ENCODE measurements around the gene RBM24. TPM values are rescaled to one million over a fixed set of nuclear protein-coding genes. Genes with fewer than 3 reads are reported as not detected.

RBM24 gene
- total and polyA plus RNA-seq, 10 of the 15 experiments (the other 5 are each of a cell fraction or from before 2014, with no cell fraction given) = 0.08 to 0.09 (median 0.09) TPM; not detected in 7

GRCh38 chr6:17339308-17339670 lies 58.1 kb downstream of the RBM24 start:
- Histone ChIP-seq H3K9me3 (replicated peaks; ENCODE audit: control insufficient read depth, insufficient read depth, low read length) (no peaks in the 10 kb centered on the region), H2AFZ (ENCODE audit: control insufficient read depth, low read depth, low read length) (no peak overlapping the region), H4K20me1 (ENCODE audit: control insufficient read depth, insufficient read depth) (no peaks in the 10 kb centered on the region), H3K4me2 (ENCODE audit: control insufficient read depth, insufficient read depth) (no peak overlapping the region), H3K4me1 (ENCODE audit: control insufficient read depth, insufficient read depth, low read length) (no peaks in the 10 kb centered on the region), H3K9ac (ENCODE audit: control insufficient read depth, insufficient read depth, low read length) (no peak overlapping the region), H3K36me3 (ENCODE audit: control insufficient read depth in 2 of 2, insufficient read depth in 2 of 2, low read length in 1 of 2) (no peaks in the 10 kb centered on the region), H3K4me3 (no peak overlapping the region), H3K79me2 (ENCODE audit: control insufficient read depth, insufficient read depth, low read length) (no peaks in the 10 kb centered on the region), H3K27me3 (replicated peaks in 1 of 2; ENCODE audit: control insufficient read depth in 2 of 2, insufficient read depth in 2 of 2, low read length in 1 of 2) (no peaks in the 10 kb centered on the region), H3K27ac (ENCODE audit: control insufficient read depth, insufficient read depth) (no peak overlapping the region)
- ChIA-PET CTCF (no interaction called here), POLR2A (no interaction called here), SMC1A (ENCODE audit: uncharacterized antibody, unreplicated experiment) (no interaction called here), RAD21 (ENCODE audit: unreplicated experiment) (no interaction called here)
- no peak for TF ChIP-seq TBL1XR1 (IDR thresholded peaks at IDR 0.05; ENCODE audit: low read depth, low read length)
- no peak for TF ChIP-seq CTCF (IDR thresholded peaks at IDR 0.05 in 2 of 3, conservative IDR thresholded peaks at IDR 0.05 in 1 of 3; ENCODE audit: control insufficient read depth in 2 of 3, extremely low read depth in 1 of 3, insufficient read depth in 1 of 3, low read depth in 3 of 3, low read length in 3 of 3)
- TF ChIP-seq FOS (IDR thresholded peaks at IDR 0.05; ENCODE audit: borderline replicate concordance, extremely low read depth, insufficient read length) = no peak
- TF ChIP-seq GATAD2B (conservative IDR thresholded peaks at IDR 0.05; ENCODE audit: low read depth) = no peak
- WGBS (ENCODE audit: insufficient coverage, insufficient replicate concordance, low lambda C conversion rate, missing lambda C conversion rate) = 98% methylated on average over 2 of the region's 2 CpGs
- in situ Hi-C loops (cut with MboI) = no loop called here
- intact Hi-C loops (cut with micrococcal nuclease; ENCODE audit: unreplicated experiment) = no loop called here
- DNase-seq (ENCODE audit: low read depth, low spot score) = no peak
- no TSS peak for BruUV-seq (replicated peaks)
- no peak for FAIRE-seq
- ATAC-seq = no peak

GRCh38 chr6:17341117-17341805 lies 60.1 kb downstream of the RBM24 start:
- Histone ChIP-seq H3K27me3 (replicated peaks in 1 of 2; ENCODE audit: control insufficient read depth in 2 of 2, insufficient read depth in 2 of 2, low read length in 1 of 2) (no peaks in the 10 kb centered on the region), H3K4me3 (no peak overlapping the region), H3K4me2 (ENCODE audit: control insufficient read depth, insufficient read depth) (no peak overlapping the region), H3K9me3 (replicated peaks; ENCODE audit: control insufficient read depth, insufficient read depth, low read length) (no peaks in the 10 kb centered on the region), H3K4me1 (ENCODE audit: control insufficient read depth, insufficient read depth, low read length) (no peaks in the 10 kb centered on the region), H4K20me1 (ENCODE audit: control insufficient read depth, insufficient read depth) (no peaks in the 10 kb centered on the region), H3K27ac (ENCODE audit: control insufficient read depth, insufficient read depth) (no peak overlapping the region), H2AFZ (ENCODE audit: control insufficient read depth, low read depth, low read length) (no peak overlapping the region), H3K79me2 (ENCODE audit: control insufficient read depth, insufficient read depth, low read length) (no peaks in the 10 kb centered on the region), H3K9ac (ENCODE audit: control insufficient read depth, insufficient read depth, low read length) (no peak overlapping the region), H3K36me3 (ENCODE audit: control insufficient read depth in 2 of 2, insufficient read depth in 2 of 2, low read length in 1 of 2) (no peaks in the 10 kb centered on the region)
- no peak for ATAC-seq
- no peak for DNase-seq (ENCODE audit: low read depth, low spot score)
- intact Hi-C loops (cut with micrococcal nuclease; ENCODE audit: unreplicated experiment) (no loop called here), in situ Hi-C loops (cut with MboI) (no loop called here)
- no TSS peak for BruUV-seq (replicated peaks)
- ChIA-PET SMC1A (ENCODE audit: uncharacterized antibody, unreplicated experiment) (no interaction called here), RAD21 (ENCODE audit: unreplicated experiment) (no interaction called here), POLR2A (no interaction called here), CTCF (interaction anchor here (0.5 kb wide), 1 partner anchor 695 kb away, joined by 3 read pairs; no protein-coding TSS in a partner anchor)
- FAIRE-seq = no peak
- WGBS (ENCODE audit: insufficient coverage, insufficient replicate concordance, low lambda C conversion rate, missing lambda C conversion rate) = 36% methylated on average over 7 of the region's 7 CpGs
- TF ChIP-seq CUX1 (IDR thresholded peaks at IDR 0.05; ENCODE audit: insufficient replicate concordance, low read depth, low read length) (no peak), RBBP5 (conservative IDR thresholded peaks at IDR 0.05) (no peak), FOXM1 (IDR thresholded peaks at IDR 0.05; ENCODE audit: low read depth, low read length) (no peak)

All from GM12878 (cell line).